ENCODE measurements around the gene LRRC4C. TPM values are rescaled to one million over a fixed set of nuclear protein-coding genes. Genes with fewer than 3 reads are reported as not detected.

LRRC4C gene
- total RNA-seq, 6 experiments from 2014 or later: 0.25 to 0.43 (median 0.27) TPM

- no peaks in the 10 kb centered on the region for H3K4me1 ChIP-seq
- H3K27ac ChIP-seq: no peak overlapping the region
- TF ChIP-seq POLR2A (IDR thresholded peaks at IDR 0.05) (no peak), CTCF (IDR thresholded peaks at IDR 0.05) (no peak)
- H3K4me3 ChIP-seq: no peak overlapping the region
- intact Hi-C loops (cut with DNase I): no loop called here
- H3K27me3 ChIP-seq: no peaks in the 10 kb centered on the region
- DNase-seq (no peak), ATAC-seq (no peak)
- H3K9me3 ChIP-seq: no peaks in the 10 kb centered on the region
- no peaks in the 10 kb centered on the region for H3K36me3 ChIP-seq
Observed at GRCh38 chr11:41074318-41074717, 385.1 kb downstream of the LRRC4C start.

GRCh38 chr11:41065432-41065831, 394.0 kb downstream of the LRRC4C start:
- 52% methylated on average over 4 of the region's 8 CpGs for WGBS (ENCODE audit: insufficient coverage, low coverage, low lambda C conversion rate, missing lambda C conversion rate)
- ATAC-seq: no peak
- TF ChIP-seq POLR2A (IDR thresholded peaks at IDR 0.05): no peak
- TF ChIP-seq CTCF (IDR thresholded peaks at IDR 0.05): no peak

GRCh38 chr11:41058138-41058537, 401.3 kb downstream of the LRRC4C start:
- H3K27me3 ChIP-seq: no peaks in the 10 kb centered on the region
- DNase-seq (no peak), ATAC-seq (no peak)
- H3K36me3 ChIP-seq: no peaks in the 10 kb centered on the region
- no peak overlapping the region for H3K27ac ChIP-seq
- H3K4me3 ChIP-seq: no peak overlapping the region
- intact Hi-C loops (cut with DNase I): no loop called here
- TF ChIP-seq POLR2A (IDR thresholded peaks at IDR 0.05) (no peak), CTCF (IDR thresholded peaks at IDR 0.05) (no peak)
- no peaks in the 10 kb centered on the region for H3K4me1 ChIP-seq
- no peaks in the 10 kb centered on the region for H3K9me3 ChIP-seq
- WGBS (ENCODE audit: insufficient coverage, low coverage, low lambda C conversion rate, missing lambda C conversion rate): no CpG with 5 or more reads among the region's 5 CpGs

More at GRCh38 chr11:41065432-41065831, 394.0 kb downstream of the LRRC4C start:
- Histone ChIP-seq H3K36me3 (no peaks in the 10 kb centered on the region), H3K4me3 (no peak overlapping the region), H3K4me1 (no peaks in the 10 kb centered on the region), H3K27me3 (no peaks in the 10 kb centered on the region), H3K9me3 (no peaks in the 10 kb centered on the region), H3K27ac (no peak overlapping the region)
- DNase-seq: peak in 1 of 3 donors; percentile 24
- intact Hi-C loops (cut with DNase I): no loop called here

GRCh38 chr11:41056892-41057569, 402.4 kb downstream of the LRRC4C start:
- Histone ChIP-seq H3K27ac (no peak overlapping the region), H3K36me3 (no peaks in the 10 kb centered on the region), H3K4me1 (no peaks in the 10 kb centered on the region), H3K4me3 (no peak overlapping the region), H3K9me3 (no peaks in the 10 kb centered on the region), H3K27me3 (no peaks in the 10 kb centered on the region)
- TF ChIP-seq POLR2A (IDR thresholded peaks at IDR 0.05): no peak
- no peak for TF ChIP-seq CTCF (IDR thresholded peaks at IDR 0.05)
- DNase-seq (no peak), ATAC-seq (no peak)
- intact Hi-C loops (cut with DNase I): no loop called here
- WGBS (ENCODE audit: insufficient coverage, low coverage, low lambda C conversion rate, missing lambda C conversion rate): 41% methylated on average over 3 of the region's 11 CpGs

GRCh38 chr11:41053894-41054293, 405.6 kb downstream of the LRRC4C start:
- Histone ChIP-seq H3K4me1 (no peaks in the 10 kb centered on the region), H3K27ac (no peak overlapping the region), H3K4me3 (no peak overlapping the region), H3K9me3 (no peaks in the 10 kb centered on the region), H3K36me3 (no peaks in the 10 kb centered on the region), H3K27me3 (no peaks in the 10 kb centered on the region)
- intact Hi-C loops (cut with DNase I): no loop called here
- no peak for ATAC-seq
- DNase-seq: no peak
- TF ChIP-seq POLR2A (IDR thresholded peaks at IDR 0.05) (no peak), CTCF (IDR thresholded peaks at IDR 0.05) (no peak)
